Transverse colon (tissue), 4 donors: ENCODE measurements around the gene DENND1B. TPM values are rescaled to one million over a fixed set of nuclear protein-coding genes. Genes with fewer than 3 reads are reported as not detected.

Experiments
- DNase-seq: peaks from one replicate; pipeline ENCODE4 v3.0.0-alpha.2; 2019
- H3K27ac ChIP-seq, 4 donors: fragments of 200-600 bp; sonication (generic); 2 replicates each; pipeline ENCODE4 v1.5.1; 2016 to 2018; ENCODE audit warnings: inconsistent platforms in 4 of 4
- H3K27me3 ChIP-seq: fragments of 200-600 bp; sonication (generic); 2 replicates; pipeline ENCODE4 v1.5.1; 2017; ENCODE audit warnings: inconsistent platforms
- H3K36me3 ChIP-seq, 4 donors: fragments of 200-600 bp; sonication (generic); 2 replicates each; pipeline ENCODE4 v1.5.1; 2017 to 2019; ENCODE audit warnings: inconsistent platforms in 4 of 4
- H3K4me1 ChIP-seq, 4 donors: fragments of 200-600 bp; sonication (generic); 2 replicates each; pipeline ENCODE4 v1.5.1; 2017 to 2020; ENCODE audit warnings: inconsistent platforms in 4 of 4
- H3K4me3 ChIP-seq, 4 donors: fragments of 200-600 bp; sonication (generic); 1 replicate in 1 of 4; 2 replicates in 3 of 4; pipeline versions ENCODE4 v1.5.1 to v1.6.1; 2017 to 2019; ENCODE audit warnings: inconsistent platforms in 4 of 4
- H3K9me3 ChIP-seq, 2 donors: fragments of 200-600 bp; sonication (generic); 2 replicates each; pipeline ENCODE4 v1.5.1; 2017 to 2019; ENCODE audit warnings: inconsistent platforms in 2 of 2
- CTCF ChIP-seq, 5 experiments: fragments of 200-600 bp in 3 of 5; fragments of 450-650 bp in 2 of 5; sonication (generic) in 3 of 5; IDR thresholded peaks; 1 replicate in 2 of 5; 2 replicates in 3 of 5; pipeline ENCODE4 v1.5.1; 2016 to 2017; ENCODE audit warnings: antibody characterized with exemption in 5 of 5, inconsistent platforms in 3 of 5, mild to moderate bottlenecking in 2 of 5, moderate library complexity in 1 of 5
- EP300 ChIP-seq: sonication (generic); formaldehyde crosslinking; IDR thresholded peaks from one replicate; pipeline ENCODE4 v1.6.1; 2017; ENCODE audit warnings: antibody characterized with exemption, low read depth
- POLR2A ChIP-seq: fragments of 450-650 bp; IDR thresholded peaks from one replicate; pipeline ENCODE4 v1.6.1; 2016; ENCODE audit warnings: antibody characterized with exemption, mild to moderate bottlenecking, moderate library complexity
- POLR2AphosphoS5 ChIP-seq, 3 donors: sonication (generic); formaldehyde crosslinking; IDR thresholded peaks; one replicate each; pipeline ENCODE4 v1.6.1; 2016; ENCODE audit warnings: antibody characterized with exemption in 3 of 3
- WGBS, 2 donors: methylation state at CpG; one replicate each; pipeline ENCODE4 v1.1.5; 2018; ENCODE audit warnings: low coverage in 1 of 2; 5-methylcytosine and 5-hydroxymethylcytosine counted together
- in situ Hi-C, 4 donors: fragments of 200-750 bp; cut with MboI; loops; one replicate each; pipeline versions ENCODE4 v1.15.0 to v1.15.1; 2017; ENCODE audit warnings: low sequenced_read_pairs in 3 of 4, low pct_ligation_motif_present in 1 of 4, low pct_unique_long_range_greater_than_20kb in 1 of 4
- intact Hi-C: fragments of 100-400 bp; cut with DNase I; formaldehyde crosslinking; loops from one replicate; pipeline ENCODE4 v1.15.1; 2023; ENCODE audit warnings: low total_unique reads
- total RNA-seq, 4 donors: library from RNA; depleted of rRNA; stranded (reverse); fragments of >200 nt; gene quantifications; one replicate each; pipeline ENCODE4 v1.1.0, GENCODE V29; 2016

The DENND1B gene
- total RNA-seq, 4 donors from 2014 or later, result 21.9 to 59.9 (median 42.3) TPM

DNA sequence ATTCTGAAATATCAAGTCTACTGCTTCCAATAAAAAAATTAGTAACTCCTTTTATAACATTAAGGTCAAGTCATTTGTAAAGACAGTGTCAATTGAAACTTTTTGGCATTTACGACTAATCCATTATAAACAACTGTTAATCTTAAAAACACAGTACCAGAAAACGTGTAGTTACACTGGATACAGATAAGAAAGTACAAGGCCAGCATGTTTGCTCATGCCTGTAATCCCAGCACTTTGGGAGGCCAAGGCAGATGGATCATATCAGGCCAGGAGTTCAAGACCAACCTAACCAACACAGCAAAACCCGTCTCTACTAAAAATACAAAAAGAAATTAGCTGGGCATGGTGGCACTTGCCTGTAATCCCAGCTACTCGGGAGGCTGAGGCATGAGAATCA, 29.4 kb downstream of the DENND1B start:
- no peaks in the 10 kb centered on the region for H3K27me3 ChIP-seq
- H3K4me1 ChIP-seq, result peaks cover 0 to 4% (median 2%) of the 10 kb centered on the region in 4 donors
- no peak overlapping the region for H3K27ac ChIP-seq
- H3K4me3 ChIP-seq, result no peak overlapping the region
- intact Hi-C loops, result no loop called here
- H3K36me3 ChIP-seq, result no peaks in the 10 kb centered on the region
- TF ChIP-seq EP300 (no peak), CTCF (IDR thresholded peaks at IDR 0.05) (no peak), POLR2A (no peak), POLR2AphosphoS5 (IDR thresholded peaks at IDR 0.05) (no peak)
- DNase-seq, result no peak
- WGBS, 2 donors, result 64 to 82% methylated on average over 2 to 4 of the region's 4 CpGs
- in situ Hi-C loops, result no loop called here
- no peaks in the 10 kb centered on the region for H3K9me3 ChIP-seq

GRCh38 chr1:197744979-197745378, 30.3 kb downstream of the DENND1B start:
- Histone ChIP-seq H3K4me3 (no peak overlapping the region), H3K36me3 (no peaks in the 10 kb centered on the region), H3K9me3 (no peaks in the 10 kb centered on the region), H3K4me1 (peaks cover 0 to 12% (median 3%) of the 10 kb centered on the region in 4 donors), H3K27ac (no peak overlapping the region), H3K27me3 (no peaks in the 10 kb centered on the region)
- TF ChIP-seq POLR2AphosphoS5 (IDR thresholded peaks at IDR 0.05) (no peak), POLR2A (no peak), CTCF (IDR thresholded peaks at IDR 0.05) (no peak), EP300 (no peak)
- 63 to 78% methylated on average over 1 of the region's 1 CpG for WGBS, 2 donors
- DNase-seq, result no peak
- intact Hi-C loops, result no loop called here
- in situ Hi-C loops, result no loop called here

DNA sequence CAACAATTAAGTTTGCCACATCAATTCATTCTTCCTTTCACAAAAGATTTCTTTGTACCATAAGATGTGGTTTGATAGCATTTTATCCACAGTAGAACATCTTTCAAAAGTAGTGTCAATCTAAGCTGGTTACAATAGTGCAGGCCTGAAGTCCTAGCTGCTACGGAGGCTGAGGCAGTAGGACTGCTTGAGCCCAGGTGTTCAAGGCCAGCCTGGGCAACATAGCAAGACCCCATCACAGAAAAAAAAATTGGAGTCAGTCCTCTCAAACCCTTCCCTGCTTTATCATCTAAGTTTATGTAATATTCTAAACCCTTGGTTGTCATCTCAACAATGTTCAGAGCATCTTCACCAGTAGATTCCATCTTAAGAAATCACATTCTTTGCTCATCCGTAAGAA, 31.7 kb downstream of the DENND1B start:
- intact Hi-C loops (no loop called here), in situ Hi-C loops (no loop called here)
- DNase-seq, result no peak
- no peaks in the 10 kb centered on the region for H3K27me3 ChIP-seq
- WGBS, 2 donors, result 95 to 100% methylated on average over 1 to 2 of the region's 2 CpGs
- TF ChIP-seq EP300 (no peak), POLR2AphosphoS5 (IDR thresholded peaks at IDR 0.05) (no peak)
- H3K9me3 ChIP-seq, result no peaks in the 10 kb centered on the region
- peaks cover 0 to 21% (median 7%) of the 10 kb centered on the region in 4 donors for H3K4me1 ChIP-seq
- H3K27ac ChIP-seq, result no peak overlapping the region
- H3K36me3 ChIP-seq, result no peaks in the 10 kb centered on the region
- no peak overlapping the region for H3K4me3 ChIP-seq

GRCh38 chr1:197740992-197741391, 34.3 kb downstream of the DENND1B start:
- H3K4me1 ChIP-seq, result peaks cover 0 to 24% (median 9%) of the 10 kb centered on the region in 4 donors
- H3K27ac ChIP-seq, result no peak overlapping the region
- intact Hi-C loops (no loop called here), in situ Hi-C loops (no loop called here)
- H3K9me3 ChIP-seq, result no peaks in the 10 kb centered on the region
- H3K27me3 ChIP-seq, result no peaks in the 10 kb centered on the region
- TF ChIP-seq POLR2A (no peak), CTCF (IDR thresholded peaks at IDR 0.05) (no peak), EP300 (no peak), POLR2AphosphoS5 (IDR thresholded peaks at IDR 0.05) (no peak)
- H3K36me3 ChIP-seq, result no peaks in the 10 kb centered on the region
- WGBS, 2 donors, result 63 to 84% methylated on average over 2 of the region's 2 CpGs
- no peak overlapping the region for H3K4me3 ChIP-seq
- DNase-seq, result no peak

DNA sequence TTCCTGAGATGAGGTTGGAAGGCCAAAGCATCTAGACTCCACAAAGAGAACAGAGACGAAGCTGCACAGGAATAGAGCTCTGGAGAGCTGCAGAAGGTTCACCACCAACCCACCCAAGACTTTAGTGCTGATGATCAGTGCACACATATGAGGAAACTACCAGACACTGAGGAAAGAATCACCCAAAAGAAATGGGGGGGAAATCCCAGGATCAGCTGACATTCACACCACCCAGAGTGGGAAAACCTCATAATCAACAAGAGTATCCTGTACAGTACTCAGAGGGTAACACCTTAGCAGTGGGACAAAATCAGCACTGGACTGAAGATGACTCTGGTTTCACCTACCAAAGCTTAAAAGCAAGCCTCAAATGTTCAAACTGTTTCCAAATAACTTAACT, 36.4 kb downstream of the DENND1B start:
- H3K4me3 ChIP-seq, result no peak overlapping the region
- in situ Hi-C loops, result no loop called here
- no peak for TF ChIP-seq EP300
- TF ChIP-seq CTCF (IDR thresholded peaks at IDR 0.05), result no peak
- TF ChIP-seq POLR2AphosphoS5 (IDR thresholded peaks at IDR 0.05), result no peak
- no peak for TF ChIP-seq POLR2A
- no peaks in the 10 kb centered on the region for H3K27me3 ChIP-seq
- H3K4me1 ChIP-seq, result peaks cover 0 to 24% (median 9%) of the 10 kb centered on the region in 4 donors
- no peaks in the 10 kb centered on the region for H3K9me3 ChIP-seq
- intact Hi-C loops, result no loop called here
- no peak overlapping the region for H3K27ac ChIP-seq
- no peak for DNase-seq
- H3K36me3 ChIP-seq, result no peaks in the 10 kb centered on the region
- WGBS, 2 donors, result 0 to 86% methylated on average over 1 of the region's 1 CpG
